HG03520 (cell line): Measurements from ENCODE around the gene TMEM63C.

Experiments used
- ATAC-seq: cut with Tn5 transposase; IDR thresholded peaks from one replicate; pipeline ENCODE4 v1.9.1; 2021; ENCODE audit warnings: mild to moderate bottlenecking, moderate library complexity; ENCODE audit not compliant: unreplicated experiment

TMEM63C gene, protein sequence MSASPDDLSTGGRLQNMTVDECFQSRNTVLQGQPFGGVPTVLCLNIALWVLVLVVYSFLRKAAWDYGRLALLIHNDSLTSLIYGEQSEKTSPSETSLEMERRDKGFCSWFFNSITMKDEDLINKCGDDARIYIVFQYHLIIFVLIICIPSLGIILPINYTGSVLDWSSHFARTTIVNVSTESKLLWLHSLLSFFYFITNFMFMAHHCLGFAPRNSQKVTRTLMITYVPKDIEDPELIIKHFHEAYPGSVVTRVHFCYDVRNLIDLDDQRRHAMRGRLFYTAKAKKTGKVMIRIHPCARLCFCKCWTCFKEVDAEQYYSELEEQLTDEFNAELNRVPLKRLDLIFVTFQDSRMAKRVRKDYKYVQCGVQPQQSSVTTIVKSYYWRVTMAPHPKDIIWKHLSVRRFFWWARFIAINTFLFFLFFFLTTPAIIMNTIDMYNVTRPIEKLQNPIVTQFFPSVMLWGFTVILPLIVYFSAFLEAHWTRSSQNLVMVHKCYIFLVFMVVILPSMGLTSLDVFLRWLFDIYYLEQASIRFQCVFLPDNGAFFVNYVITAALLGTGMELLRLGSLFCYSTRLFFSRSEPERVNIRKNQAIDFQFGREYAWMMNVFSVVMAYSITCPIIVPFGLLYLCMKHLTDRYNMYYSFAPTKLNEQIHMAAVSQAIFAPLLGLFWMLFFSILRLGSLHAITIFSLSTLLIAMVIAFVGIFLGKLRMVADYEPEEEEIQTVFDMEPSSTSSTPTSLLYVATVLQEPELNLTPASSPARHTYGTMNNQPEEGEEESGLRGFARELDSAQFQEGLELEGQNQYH

DNA sequence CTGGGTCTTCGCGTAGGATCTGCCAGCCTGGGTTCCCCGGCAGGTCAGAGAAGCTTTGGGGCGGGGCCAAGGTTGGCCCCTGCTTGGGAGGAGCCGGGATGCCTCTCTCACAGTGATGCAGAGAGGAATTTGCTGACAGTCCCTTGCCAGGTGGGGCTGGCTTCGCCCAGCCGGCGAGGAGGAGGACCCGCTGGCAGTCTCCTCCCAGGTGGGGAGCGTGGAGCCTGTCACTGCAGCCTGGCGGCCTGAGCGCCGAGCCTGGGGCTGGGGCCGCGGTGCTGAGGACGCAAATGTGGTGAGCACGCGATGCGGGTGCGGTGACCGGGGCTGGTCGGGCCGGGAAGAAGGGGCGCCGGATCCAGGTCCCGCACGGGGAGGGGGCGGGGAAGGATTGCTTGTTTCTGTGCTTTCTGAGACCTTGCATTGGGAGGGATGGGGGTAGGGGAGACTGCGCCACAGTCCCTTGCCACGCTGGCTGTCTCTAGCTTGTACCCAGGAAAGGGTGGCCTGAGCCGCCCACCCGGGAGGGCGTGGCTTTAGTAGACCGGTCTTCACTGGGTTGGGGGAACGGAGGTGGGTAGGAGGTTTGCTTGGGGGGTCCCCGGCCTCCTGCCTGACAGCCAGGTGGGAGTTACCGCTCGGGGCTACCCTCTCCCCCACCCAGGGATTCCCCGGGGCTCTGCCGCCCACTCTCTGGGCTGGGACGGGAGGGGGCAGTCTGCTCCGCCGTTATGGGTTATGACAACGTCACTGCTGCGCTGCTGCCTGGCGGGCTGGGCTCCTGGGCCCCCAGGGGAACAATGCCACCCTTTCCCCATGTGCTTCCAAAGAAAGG is at the start of gene TMEM63C:
Gene TMEM63C (plus strand): TSS at position 196 of the 835 bp plus-strand sequence. CDS start 37,016 bp downstream, outside the sequence.
- ATAC-seq: no peak

DNA sequence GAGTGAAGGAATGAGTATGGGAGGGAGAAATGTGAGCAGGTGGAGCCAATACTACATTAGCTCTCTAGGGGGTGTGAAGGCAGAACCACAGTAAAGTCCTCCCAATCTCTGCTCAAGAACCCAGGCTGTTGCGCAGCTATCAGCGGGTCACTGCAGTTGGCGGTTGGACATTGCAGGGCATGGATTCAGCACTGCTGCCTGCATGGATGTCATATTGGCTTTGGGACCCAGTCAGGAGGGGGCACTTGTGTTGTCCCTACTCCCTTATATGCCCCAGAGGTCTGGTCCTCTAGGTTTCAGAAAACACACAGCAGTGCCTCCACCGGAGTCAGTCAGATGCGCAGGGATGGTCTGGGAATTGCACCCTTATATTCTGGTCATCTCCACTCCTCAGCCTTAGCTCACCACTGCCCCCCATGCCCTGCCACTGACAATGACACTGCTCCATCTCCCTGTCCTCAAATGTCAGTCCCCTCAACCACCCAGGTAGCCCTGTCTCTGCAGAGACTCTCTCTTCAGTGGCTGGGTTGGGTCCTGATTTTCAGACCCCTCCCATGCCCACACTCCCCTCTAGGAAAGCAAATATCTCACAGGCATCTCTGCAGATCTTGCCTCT is 49.6 kb upstream of the TMEM63C start:
- ATAC-seq: no peak

DNA sequence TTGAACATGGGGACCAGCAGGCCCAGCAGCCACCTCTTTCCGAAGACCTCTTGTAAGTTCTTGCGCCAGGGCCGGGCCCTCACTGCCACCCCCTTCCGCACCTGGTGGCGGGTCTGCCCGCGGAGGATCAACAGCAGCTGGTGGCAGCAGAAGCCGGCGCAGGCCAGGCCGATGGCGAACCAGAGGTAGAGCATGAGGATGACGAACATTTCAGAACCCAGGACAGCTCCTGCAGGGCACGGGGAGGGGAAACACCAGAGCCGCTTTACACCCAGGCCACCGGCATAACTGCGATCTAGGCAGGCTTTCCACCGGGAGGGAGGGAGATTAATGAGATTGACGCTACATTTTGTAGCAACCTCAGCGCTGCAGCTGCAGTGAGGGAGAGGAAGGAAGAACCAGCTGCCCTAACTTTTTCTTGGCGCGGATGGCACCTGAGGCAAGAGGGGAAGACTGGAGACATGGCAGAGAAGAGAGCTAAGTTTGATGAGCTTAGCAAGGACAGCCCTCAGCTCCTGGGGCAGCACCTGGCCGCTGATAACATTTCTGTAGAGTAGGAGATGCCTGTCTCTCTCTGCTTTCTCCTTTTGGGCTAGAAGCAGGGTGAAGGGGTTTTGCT is 47.8 kb upstream of the TMEM63C start:
- no peak for ATAC-seq

DNA sequence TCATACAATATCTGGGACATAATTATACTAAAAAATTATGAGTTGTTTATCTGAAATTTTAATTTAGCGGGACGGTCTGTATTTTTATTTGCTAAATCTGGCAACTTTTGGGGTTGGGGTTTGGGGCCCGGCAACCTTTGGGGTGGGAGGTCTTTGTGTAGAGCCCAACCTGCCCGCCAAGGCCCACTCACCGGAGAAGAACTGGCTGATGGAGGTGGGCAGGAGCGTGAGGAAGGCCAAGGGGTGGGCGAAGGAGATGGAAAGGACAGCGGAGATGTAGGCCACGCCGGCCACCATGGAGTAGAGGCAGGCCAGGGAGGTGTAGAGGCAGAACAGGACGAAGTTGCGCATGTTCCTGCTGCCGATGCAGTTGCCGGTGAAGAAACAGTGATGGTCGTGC is 42.6 kb upstream of the TMEM63C start:
- no peak for ATAC-seq

DNA sequence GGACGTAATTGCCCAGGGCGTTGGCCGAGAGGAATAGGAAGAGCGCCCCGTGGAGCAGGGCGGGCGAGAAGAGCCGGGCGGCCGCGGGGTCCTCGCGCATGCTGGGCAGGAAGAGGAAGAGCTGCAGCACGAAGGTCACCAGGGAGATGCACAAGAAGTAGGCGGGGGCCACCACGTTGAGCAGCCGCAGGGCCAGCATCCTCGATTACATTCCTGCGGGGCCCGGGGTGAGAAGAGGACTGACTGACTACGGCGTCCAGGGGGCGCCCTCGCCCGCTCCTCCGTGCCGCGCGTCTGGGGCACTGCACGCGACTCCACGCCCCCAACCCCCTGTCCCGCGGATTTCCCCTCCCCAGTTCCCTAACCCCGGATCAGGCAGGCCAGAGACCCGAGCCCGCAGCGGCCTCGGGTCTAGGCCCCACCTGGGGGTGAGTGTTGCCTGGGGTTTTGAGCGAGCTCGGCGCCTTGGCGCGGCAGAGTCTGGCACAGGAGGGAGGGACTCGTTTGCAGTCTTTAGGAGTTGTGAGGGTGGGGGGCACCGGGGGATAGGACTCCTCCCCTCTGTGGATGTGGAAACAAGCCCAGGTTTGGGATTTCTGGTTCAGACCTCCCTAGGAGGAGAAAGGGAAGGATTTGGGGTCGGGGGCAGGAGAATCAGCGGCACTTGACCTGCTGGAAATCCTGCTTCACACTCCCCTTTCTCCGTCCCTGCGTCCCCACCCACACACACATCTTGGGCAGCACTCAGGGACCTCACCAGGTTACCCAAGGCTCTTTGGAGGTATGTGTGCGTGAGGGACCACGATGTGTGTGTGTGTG is 41.8 kb upstream of the TMEM63C start:
- no peak for ATAC-seq

DNA sequence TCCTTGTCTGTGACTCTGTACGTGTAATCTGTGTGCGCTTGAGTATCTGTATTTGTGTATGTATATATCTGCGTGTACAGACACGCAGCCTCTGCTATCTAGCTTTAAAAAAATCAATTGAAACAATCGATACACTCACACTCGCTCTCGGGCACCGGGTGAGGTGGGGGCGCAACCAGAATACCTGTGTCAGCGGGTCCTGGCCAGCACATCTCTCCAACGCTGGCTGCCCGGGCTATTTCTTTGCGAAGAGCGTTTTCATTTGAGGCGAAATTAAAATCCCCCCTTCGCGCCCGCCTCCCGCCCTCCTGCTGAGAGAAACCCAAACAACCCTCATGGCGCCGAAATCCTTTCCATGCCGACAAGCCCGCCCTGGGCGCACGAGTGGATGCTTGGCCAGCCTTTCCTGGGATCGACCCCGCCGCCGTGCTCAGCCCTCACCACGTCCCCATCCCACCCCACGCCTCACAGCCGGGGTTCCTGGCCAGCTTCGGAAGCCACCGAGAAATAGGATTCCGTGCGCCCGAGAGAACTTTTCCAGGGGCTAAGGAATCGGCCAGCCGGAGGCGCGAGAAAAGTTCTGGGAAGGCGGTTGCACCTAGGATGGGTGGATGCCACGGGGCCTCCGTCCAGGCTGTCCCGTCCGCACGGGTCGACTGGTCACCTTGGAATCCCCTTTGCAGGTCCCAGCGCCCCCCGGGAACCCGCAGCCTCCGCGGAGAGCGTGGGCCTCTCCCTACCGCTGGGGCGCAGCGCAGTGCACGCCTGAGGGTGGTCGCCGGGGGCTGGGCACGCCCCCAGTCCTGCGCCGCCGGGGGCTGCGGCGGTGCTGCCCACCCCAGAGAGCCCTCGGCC is 41.0 kb upstream of the TMEM63C start:
- no peak for ATAC-seq

DNA sequence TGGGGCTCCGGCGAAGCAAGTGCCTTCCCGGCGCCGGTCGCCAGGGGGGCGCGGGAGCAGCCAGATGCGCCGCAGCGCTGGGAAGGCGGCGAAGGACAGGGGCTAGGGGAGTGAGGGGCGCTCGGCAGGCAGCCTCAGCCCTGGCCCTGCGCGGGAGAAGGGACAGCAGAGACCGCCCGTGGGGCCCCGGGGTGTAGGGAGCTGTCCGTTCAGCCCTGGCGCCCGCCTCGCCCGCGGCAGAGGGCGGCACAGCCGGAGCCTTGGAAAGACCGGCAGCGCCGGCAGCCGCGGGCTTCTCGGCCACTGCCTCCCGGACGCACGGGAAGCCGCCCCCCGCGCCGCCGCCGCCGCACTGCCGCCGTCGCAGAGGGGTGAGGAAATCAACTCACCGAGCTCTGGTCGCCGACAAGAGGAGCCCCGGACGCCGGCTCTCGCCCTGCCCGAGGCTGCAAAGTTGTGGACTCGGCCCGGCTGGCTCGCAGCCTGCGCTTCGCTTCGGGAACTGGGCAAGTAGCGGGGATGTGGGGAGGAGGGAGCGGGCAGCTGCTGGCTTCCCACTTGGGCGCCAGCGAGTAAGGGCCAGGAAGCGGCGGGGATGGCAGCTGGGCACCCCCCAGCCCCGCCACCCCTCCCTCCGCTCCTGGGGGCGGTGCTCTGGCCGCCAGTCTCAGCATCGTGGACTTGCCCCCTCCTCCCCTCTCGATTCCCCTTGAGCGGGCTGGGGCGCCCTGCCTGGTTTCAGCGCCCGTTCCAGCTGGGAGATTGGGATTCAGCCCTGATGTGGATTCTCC is 40.2 kb upstream of the TMEM63C start, which contains the start of gene ZDHHC22:
Gene ZDHHC22 (minus strand): TSS at position 578 of the 791 bp plus-strand sequence. CDS start 2,053 bp downstream, outside the sequence.
- ATAC-seq: no peak

DNA sequence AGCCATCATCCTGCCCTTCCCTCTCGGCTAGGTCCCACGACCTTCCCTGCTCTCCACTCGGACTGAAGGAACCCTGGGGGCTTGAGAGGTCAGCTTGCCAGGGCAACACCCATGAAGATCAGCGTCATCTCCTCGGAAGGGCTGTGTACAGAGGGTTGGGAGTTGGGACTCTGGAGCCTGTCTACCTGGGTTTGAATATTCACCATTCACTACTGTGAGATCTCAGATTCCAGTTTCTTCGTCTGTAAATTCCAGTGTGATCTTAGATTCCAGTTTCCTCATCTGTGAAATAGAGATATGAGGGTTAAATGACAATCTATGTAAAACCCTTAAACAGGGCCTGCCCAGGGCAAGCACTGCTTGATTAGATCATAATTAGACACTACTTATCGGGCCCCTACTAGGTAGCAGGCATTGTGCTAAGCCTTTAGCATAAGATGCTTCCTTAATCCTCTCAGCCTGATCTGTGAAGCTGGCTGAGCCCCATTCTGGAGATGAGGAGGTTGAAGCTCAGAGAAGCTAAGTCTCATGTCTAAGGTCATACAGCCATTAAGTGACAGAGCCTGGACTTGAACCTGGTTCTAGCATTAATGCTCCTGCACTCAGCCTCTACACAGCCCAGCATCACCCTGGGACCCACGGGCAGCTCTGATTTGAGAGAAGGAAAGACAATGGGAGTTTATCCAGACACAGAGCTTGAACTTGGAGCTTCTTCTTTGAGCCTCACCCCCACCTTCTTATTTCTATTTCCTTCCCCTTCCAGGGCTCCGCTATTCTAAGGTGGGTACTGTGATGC is 39.4 kb upstream of the TMEM63C start:
- ATAC-seq: no peak

DNA sequence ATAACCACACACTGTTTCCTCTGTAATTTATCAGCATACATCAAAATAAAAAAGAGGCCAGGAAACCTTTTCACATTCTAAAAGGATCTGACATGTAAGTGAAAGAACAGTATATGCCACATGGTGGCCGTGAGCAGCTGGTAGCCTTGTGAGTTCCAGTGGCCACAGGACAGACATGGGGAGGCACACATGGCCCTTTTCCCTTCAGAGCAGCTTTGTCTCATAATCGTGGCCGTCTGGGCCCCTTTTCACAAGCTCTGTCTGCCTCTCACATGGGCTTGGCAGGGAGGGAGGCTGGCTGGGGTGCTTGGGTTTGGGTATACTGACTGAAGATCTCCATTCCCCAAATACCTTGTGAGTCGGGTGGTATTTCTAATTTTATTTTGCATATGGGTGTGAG is 38.5 kb upstream of the TMEM63C start:
- no peak for ATAC-seq

DNA sequence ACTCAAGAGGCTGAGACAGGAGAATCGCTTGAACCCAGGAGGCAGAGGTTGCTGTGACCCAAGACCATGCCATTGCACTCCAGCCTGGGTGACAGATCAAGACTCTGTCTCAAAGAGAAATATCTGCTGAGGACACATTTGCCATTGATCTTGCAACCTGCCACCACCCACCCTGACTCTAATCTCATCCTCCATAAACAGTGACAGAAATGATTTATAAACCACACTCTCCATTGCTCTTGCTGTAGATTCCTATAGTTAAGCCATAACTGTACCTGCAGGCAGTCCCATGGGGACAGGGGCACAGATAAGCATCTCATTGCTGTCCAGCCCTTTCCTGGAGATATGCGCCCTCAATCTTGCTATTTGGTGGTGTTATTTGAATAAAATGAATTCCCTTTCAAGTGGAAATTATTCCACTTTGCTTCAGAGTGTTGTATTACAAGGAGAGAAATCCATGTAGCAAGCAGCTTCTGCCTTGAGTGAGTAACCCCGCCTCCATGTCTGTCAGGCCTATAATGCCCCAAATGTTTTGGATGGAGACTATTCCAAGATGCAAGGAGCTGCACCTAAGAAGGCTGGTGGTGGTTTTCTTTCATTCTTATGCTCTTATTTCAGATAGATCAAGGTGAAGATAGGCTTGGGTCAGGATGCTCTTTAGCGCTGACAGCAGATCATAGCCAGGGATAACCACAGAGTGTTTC is 37.0 kb upstream of the TMEM63C start:
- ATAC-seq: no peak

DNA sequence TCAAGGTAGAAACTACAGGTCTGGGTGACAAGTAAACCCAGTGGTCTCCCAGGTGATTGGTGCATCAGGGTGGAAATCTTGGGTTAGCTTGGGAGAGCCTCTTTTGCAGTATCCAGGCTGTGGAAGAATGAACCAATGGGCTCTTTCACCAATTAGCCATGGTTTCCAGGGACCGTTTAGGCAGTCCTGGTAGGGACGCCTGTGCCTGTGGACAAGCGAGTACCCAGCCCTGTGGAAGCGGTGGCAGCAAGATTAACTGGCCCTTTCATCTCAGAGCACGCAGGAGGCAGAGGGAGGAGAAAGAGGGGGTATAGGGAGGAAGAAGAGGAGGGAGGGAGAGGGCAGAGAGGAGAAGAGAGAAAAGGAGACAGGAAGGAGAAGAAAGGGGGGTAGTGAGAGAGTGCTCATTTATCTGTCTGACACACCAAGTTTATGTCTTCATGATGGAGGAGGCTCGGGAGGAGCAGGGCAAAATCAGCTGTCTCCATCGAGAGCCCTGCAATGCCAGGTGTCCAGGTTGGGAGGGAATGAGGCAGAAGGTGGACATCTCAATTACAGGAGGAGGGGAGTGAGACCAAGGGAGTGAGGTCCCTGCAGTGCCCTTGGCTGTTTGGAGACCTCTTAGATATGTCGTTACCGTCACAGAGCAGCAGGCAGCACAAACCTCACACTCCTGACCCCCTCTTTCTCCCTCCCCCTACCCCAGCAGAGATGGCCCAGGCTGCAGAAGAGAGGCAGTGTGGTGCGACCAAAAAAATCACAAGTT is 35.4 kb upstream of the TMEM63C start:
- no peak for ATAC-seq

DNA sequence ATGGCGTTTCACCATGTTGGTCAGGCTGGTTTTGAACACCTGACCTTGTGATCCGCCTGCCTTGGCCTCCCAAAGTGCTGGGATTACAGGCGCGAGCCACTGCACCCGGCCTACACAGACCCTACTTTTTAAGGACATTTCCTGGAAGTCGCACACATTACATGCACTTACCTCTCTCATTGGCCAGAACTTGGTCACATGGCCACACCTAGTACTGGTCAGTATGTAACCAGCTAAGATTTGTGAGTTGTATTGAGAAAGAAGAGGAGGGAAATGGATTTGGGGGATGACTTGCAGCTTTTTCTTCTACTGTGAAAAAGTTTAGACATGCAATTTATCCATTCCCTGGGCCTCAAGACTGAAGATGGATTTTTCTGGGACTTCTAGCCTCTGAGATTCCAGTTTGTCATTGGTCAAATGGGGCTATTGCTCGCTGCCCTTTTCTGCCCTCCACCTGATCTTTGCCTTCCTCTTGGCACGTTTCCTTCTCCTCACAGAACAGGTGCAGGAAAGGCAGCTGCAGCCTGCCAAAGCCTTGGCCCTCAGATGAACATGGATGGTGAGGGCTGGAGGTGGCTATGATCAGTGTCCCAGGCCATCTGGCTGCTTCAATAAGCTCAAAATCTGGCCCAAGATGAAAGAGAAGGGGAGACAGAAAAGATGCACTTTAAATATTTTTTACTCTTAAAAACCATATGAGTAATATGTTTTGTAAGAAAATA is 32.9 kb upstream of the TMEM63C start:
- ATAC-seq: no peak

DNA sequence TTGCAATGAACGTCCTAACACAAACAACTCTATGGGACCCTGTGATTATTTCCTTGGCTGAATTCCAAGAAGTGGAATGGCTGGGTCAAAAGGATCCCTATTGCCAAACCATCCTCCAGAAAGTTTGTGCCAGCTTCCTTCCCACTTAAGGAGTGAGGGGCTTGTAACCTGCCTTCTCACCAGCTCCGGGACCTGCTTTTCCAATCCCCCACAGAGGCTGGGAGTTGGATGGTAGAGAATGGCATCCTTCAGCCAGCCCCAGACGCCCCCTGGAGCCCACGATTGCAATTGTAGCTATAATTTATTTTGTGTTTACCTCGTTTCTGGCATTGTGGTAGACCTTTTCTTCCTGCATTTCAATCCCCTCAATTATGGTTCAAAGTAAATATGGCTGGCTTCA is 30.4 kb upstream of the TMEM63C start:
- ATAC-seq: no peak

DNA sequence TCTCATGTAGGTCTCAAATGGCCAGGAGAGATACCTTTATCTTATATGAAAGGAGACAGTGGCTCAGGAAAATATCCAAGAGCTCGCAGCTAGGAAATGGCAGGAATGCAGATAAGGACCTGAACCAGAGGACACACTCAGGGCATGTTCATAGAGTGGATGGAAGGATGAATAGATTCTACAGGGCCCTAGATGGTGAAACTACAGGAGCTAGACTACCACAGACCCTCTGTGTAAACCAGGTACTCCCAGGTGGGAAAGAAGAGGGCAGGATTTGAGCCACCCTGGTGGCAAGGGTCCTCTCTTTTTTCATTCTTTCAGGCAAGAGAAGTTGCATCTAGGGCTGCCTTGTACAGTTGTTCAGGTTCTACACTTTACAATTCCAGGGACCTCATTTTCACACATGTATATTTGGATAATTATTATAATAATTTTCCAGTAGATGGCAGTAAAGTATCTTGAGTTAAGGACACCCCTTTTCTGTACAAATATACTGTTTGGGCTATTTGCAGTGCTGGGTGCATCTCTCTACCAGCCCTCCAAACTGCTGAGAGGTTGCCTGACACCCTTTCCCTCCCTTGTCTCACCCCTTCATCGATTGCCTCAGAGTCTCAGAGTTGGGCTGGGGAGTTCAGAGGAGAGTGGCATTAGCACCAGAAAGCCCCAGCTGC is 29.5 kb upstream of the TMEM63C start:
- ATAC-seq: no peak
